IPS-NIHi7 (cell line): ENCODE results near the gene PLCL1.

ENCODE experiments used
- DNase-seq: peaks from one replicate; pipeline ENCODE4 v3.0.0; 2012; ENCODE audit warnings: mixed read lengths; ENCODE audit errors: extremely low spot score

PLCL1 gene

GRCh38 chr2:198114064-198114463, 309.7 kb downstream of the PLCL1 start:
- DNase-seq = no peak

DNA sequence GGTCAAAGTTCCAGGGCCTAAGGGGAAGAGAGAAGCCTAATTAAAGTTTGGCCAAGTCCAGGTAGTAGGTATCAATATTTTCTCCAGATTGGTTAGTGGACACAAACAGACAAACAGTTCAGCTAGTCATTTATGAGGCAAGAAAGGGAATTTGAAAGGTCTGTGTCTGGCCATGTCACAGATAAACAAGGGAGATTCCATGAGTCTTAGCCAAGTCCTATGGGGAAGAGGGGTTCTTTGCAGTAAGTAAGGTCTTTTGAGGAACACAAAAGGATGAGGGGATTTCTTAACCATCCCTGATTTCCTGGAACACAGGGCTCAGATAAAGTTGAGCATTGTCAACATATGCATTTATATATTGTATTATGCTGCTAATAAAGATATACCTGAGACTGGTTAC, 310.8 kb downstream of the PLCL1 start:
- no peak for DNase-seq

DNA sequence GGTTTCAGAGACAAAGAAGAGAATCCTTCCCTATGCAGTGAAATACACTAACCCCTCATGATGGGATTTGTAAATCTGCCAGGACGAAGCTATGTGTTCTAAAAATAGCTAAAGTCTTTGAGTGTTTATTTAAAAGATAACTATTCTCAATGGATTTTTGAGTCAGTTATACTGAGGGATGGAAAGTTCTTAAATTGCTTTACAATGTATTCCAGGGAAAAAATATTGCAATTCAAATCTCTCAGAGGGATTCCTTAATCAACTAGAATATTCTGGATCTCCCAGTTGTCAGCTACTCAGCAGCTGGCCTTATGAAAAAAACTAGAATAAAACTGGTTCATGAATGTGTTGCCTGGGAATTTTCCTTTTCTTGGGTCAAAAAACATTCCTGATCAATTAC, 312.4 kb downstream of the PLCL1 start:
- no peak for DNase-seq

GRCh38 chr2:198117406-198118041, 313.1 kb downstream of the PLCL1 start:
- DNase-seq = no peak

DNA sequence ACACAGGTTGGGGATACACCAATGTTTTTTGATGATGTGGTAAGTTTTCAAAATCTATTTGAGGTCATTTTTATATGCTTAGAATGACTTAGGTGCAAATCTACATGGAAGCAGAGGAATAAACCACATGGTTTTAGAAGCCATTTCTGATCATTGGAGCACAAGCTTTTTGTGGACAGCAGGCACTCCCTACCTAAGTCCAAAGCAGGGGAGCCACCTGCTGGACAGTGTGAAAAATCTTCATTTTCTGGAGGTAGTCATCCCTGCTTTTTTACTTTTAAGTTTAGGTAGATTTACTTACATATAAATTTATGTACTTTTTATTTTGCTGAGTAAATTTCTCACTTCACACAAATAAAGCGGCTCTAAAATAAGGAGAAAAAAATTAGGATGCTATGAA, 323.2 kb downstream of the PLCL1 start:
- DNase-seq = peak; percentile 59

GRCh38 chr2:198129609-198130008, 325.2 kb downstream of the PLCL1 start:
- no peak for DNase-seq

DNA sequence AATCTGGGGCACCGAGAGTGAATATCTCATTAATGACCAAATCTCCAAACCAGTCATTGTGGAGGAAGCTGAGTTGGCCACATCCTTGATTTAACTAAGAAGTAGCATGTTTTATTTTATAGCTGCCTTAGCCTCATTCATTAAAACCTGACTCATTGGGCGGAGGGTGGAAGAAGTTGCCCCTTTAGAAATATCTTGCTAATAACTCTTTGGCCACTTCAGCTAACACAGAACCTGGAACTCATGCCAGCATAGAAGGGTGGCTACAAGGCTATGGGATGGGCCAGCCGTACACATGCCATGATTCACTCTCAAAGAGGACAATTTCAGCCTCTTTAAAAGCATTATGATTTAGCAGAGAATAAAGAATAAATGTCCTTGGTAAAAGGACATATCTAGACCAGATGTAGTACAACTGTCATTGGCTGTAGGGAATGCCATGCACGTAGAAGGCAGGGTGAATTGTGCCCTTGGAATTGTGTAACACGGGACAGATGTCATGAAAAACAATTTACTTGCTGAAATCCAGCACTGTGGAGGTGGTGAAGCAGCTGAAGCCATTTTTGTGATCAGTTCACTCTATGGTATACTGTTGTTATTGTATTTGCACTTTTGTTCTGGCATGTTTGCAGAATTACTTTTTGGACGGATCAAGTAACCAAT, 330.0 kb downstream of the PLCL1 start:
- DNase-seq = no peak

DNA sequence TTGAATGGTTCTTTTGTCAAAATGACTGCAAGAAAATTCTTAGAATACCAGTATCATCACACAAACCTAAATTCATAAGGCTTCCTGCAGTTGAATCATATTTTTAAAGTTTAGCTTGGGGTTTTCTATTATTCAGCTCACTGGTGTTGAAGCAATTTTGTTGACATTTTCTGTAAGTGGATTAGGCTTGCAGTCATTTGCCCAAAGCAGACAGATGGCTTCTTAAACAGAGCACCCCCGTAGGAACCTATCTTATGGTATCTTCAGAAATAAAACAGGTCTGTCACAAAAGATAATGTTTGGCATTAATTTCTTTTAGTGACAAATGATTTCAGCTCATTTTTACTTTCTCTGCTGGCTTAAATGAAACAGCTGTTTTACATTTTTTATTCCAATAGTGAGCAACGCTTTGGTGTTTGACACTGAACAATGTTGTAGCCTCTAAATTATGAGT, 331.1 kb downstream of the PLCL1 start:
- DNase-seq = no peak

- no peak for DNase-seq
Measured at GRCh38 chr2:198136142-198136541, 331.7 kb downstream of the PLCL1 start.

- DNase-seq = peak; percentile 42
Measured at GRCh38 chr2:198137733-198138132, 333.3 kb downstream of the PLCL1 start.

GRCh38 chr2:198141726-198142125, 337.3 kb downstream of the PLCL1 start:
- DNase-seq = no peak

GRCh38 chr2:198143156-198143555, 338.8 kb downstream of the PLCL1 start:
- no peak for DNase-seq

- no peak for DNase-seq
Measured at GRCh38 chr2:198143793-198144192, 339.4 kb downstream of the PLCL1 start.

GRCh38 chr2:198144660-198145059, 340.3 kb downstream of the PLCL1 start:
- DNase-seq = no peak

DNA sequence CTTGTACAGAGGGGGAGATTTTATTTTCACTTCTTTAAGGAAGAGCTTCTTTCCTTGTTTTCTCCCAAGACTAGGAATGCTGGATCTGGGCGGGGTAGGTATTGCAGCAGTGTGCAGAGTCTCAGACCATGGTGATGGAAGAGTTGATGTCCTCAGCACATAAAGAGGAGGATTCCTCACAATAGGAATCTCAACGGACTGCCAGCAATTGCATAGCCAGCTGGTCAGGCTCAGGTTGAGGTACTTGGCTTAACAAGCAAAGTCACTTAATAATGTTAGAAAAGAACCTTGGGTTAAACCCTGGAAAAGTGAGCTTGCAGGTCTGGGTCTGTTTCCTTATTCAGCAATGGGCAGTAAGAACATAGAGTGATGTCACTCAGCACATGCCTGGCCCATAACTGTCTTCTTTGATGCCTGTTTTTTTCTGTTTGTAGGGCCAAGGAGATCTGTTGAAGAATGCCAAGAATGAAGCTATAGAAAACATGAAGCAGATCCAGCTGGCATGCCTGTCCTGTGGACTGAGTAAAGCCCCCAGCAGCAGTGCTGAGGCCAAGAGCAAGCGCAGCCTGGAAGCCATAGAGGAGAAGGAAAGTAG, 342.1 kb downstream of the PLCL1 start:
- DNase-seq = no peak

DNA sequence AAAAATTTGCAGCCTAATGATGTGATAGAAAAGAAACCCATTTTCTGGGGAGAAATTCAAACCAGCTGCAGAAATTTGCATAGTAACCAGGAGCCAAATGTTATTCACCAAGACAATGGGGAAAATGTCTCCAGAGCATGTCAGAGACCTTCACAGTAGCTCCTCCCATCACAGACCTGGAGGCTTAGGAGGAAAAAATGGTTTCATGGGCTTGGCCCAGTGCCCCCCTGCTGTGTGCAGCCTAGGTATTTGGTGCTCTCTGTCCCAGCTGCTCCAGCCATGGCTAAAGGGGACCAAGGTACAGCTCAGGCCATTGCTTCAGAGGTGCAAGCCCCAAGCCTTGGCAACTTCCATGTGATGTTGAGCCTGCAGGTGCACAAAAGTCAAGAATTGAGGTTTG, 352.9 kb downstream of the PLCL1 start:
- no peak for DNase-seq

DNA sequence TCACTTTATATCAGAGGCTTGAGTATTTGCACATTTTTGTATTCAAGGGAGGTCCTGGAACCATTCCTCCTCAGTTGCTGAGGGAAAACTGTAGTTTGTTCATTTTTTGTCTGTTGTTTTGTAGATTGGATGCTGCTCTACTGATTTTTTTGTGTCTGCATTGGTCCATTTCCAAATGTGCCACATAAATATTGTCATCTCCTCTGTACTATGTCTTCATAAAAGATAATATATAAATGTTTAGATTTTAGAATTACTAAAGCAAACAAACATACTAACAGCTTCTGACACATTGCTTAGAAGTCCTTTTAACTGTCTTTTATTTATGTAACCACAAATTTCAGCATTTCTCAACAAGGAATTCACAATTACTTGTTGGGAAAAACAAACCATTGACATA, 356.8 kb downstream of the PLCL1 start:
- no peak for DNase-seq

DNA sequence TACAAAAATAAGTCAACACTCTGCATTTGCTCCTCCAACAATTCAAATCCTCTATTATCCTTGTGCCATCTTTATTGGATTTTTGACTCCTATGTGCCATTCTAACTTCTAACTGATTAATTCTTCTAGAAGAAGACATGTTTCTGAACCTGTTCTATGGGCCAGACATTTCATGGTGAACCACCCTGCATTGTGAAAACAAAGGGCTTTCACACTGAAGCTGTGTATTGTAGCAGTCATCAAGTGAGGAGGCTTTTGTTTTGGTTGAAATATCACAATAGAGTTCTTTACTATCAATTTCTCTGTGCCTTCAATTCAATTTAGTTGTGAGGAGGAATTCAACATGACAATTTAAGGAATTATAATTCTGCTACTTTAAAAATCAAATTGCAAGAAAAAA, 357.9 kb downstream of the PLCL1 start:
- DNase-seq = no peak

GRCh38 chr2:198164843-198165242, 360.4 kb downstream of the PLCL1 start:
- DNase-seq = no peak

DNA sequence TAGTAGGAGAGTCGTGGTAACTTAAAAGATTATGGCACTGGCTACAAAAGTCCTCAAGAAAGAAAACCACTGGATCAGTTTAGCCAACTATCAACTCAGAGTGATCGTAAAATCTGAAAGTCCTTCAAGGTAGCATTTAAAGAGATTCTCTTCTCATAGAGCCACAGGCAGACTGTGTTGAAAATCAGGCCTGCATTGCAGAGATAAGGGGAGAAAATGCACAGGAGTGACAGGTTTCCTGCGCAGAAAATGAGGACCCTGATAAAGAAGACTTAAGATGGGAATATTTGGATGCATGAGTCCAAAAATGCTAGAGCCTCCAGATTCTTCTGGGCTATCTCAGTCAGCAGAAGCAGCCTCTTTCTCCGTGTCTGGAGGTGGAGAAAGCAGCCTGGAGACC, 360.9 kb downstream of the PLCL1 start:
- no peak for DNase-seq

DNA sequence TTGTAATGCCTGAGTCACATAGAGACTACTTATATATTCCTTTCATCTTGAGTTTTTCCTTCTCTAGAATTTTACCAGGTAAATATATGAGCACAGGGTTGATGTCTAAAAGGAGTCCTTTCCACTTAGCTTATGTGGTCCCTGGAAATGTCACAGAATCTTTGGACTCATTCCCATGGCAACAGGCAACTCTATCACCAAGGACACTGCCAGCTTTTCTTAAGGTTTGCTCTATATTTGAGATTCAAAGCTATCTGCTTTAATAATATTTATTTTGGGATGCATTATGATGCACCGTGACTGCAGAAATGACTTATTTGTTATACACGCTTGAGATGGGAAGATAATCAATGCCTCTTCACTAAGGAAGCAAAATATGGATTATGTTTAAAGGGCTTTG, 363.0 kb downstream of the PLCL1 start:
- no peak for DNase-seq

DNA sequence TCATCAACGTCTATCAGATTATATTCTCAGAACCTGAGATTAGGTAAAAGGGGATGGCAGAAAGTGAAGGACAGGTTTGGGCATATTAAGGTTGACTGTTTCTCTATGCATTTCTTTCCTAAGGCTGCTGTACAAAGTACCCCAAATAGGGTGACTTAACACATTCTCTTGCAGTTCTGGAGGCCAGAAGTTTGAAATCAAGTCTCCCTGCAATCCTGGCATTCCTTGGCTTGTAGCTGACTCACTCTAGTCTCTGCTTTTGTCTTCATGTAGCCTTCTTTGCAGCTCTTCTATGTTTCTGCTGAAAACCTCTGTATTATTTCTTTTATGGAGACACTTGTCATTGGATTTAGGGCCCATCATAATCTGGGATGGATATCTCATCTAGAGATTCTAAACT, 364.3 kb downstream of the PLCL1 start:
- no peak for DNase-seq

GRCh38 chr2:198173242-198173641, 368.8 kb downstream of the PLCL1 start:
- DNase-seq = no peak
